Heart left ventricle (tissue), 13 donors: ENCODE data around the gene TGFB1I1.

Experiments
- CTCF ChIP-seq, 12 donors: fragments of 200-600 bp; sonication (generic) in 4 of 12; IDR thresholded peaks; one replicate each; pipeline versions ENCODE4 v1.5.0 to v1.8.0; 2018 to 2022; ENCODE audit warnings: antibody characterized with exemption in 12 of 12, mild to moderate bottlenecking in 5 of 12
- POLR2A ChIP-seq, 2 donors: fragments of 450-650 bp; IDR thresholded peaks; one replicate each; pipeline ENCODE4 v1.6.1; 2017; ENCODE audit warnings: antibody characterized with exemption in 2 of 2, mild to moderate bottlenecking in 2 of 2, moderate library complexity in 2 of 2
- donor health status: ischemic (EF 13 %, LVEDD 7.1; RV severe dilation, severe dysfunction).
- donor health status: DM: no; HTN: yes; CAD: no.
- donor health status: DM: no; HTN: no; CAD: no.
- donor health status: ischemic (EF 25% LVEDD 6.9; RV normal size, moderate dysfunction).
- donor health status: ischemic (EF 25% LVEDD 5.7; RV mildly dilated, moderate dysfunction).
- donor health status: ischemic (EF 35%, LVEDD 5.7; RV mildly dilated, moderate dysfunction).
- donor health status: nonischemic (EF 11% LVEDD 7.7; RV severe dilation, severe dysfunction).
- donor health status: DM: yes; HTN: yes; CAD: no.
- donor health status: PGD.
- donor health status: ischemic (EF 29% LVEDD 5.4; RV normal size, mild dysfunction).
- donor health status: nonischemic (EF 23%, LVEDD 6.1; RV moderate dilation, normal function).

- TF ChIP-seq CTCF (IDR thresholded peaks at IDR 0.05) (no peak), POLR2A (IDR thresholded peaks at IDR 0.05) (no peak)
These were observed 26.5 kb downstream of the TGFB1I1 start for GRCh38 chr16:31498493-31498892.
